AG04450 (cell line): ENCODE measurements around the gene AKAP5. TPM values are rescaled to one million over a fixed set of nuclear protein-coding genes. Genes with fewer than 3 reads are reported as not detected.

Experiments used
- CTCF ChIA-PET: fragments of 300-600, 350-600 bp; formaldehyde crosslinking; extraction: SDS; loops from one replicate; lab custom pipeline; 2022; ENCODE audit warnings: antibody characterized with exemption, inconsistent platforms; lab: Charles Lee
- POLR2A ChIA-PET: fragments of 350-600 bp; formaldehyde crosslinking; extraction: SDS; loops from one replicate; lab custom pipeline; 2021; ENCODE audit warnings: antibody characterized with exemption, inconsistent platforms; lab: Yijun Ruan, JAX
- DNase-seq: peaks from one replicate; pipeline ENCODE4 v3.0.0-alpha.2; 2011; ENCODE audit warnings: low read depth, low spot score
- H3K27ac ChIP-seq: one replicate; pipeline ENCODE4 v1.5.1; 2012; ENCODE audit warnings: low read depth, low read length, control low read depth
- H3K27me3 ChIP-seq: one replicate; pipeline ENCODE4 v1.6.0; 2012; ENCODE audit warnings: low read length; ENCODE audit not compliant: control insufficient read depth, insufficient read depth
- H3K4me3 ChIP-seq: 2 replicates; pipeline ENCODE4 v1.5.1; 2011; ENCODE audit warnings: mild to moderate bottlenecking, low read depth, low read length, control low read depth
- H3K9me3 ChIP-seq: 2 replicates; pipeline ENCODE4 v1.5.1; 2012; ENCODE audit warnings: low read length; ENCODE audit not compliant: control insufficient read depth, insufficient read depth
- CTCF ChIP-seq: IDR thresholded peaks from 2 replicates; pipeline ENCODE4 v1.5.1; 2011; ENCODE audit warnings: low read depth, low read length, control low read depth, inconsistent platforms
- polyA minus RNA-seq: library from RNA; depleted of rRNA, polyadenylated mRNA; stranded (reverse); fragments of >200 nt; gene quantifications from 2 replicates; pipeline ENCODE4 v1.2.3, GENCODE V29; 2011; rRNA and poly(A)+ RNA removed
- polyA plus RNA-seq: library from polyadenylated mRNA; depleted of rRNA; stranded (reverse); fragments of >200 nt; gene quantifications from 2 replicates; pipeline ENCODE4 v1.2.3, GENCODE V29; 2011; rRNA removed

The AKAP5 gene
- 0.58 and 0.77 TPM in 2 replicates for polyA plus RNA-seq
- 0.60 and 0.78 TPM in 2 replicates for polyA minus RNA-seq

GRCh38 chr14:64465191-64465822 is at the start of gene AKAP5:
AKAP5 (plus strand) TSS chr14:64465499; CDS start chr14:64468395, 2,896 bp downstream.
- Histone ChIP-seq H3K27ac (no peak within 1 kb of the TSS), H3K9me3 (no peaks in the 10 kb centered on the region), H3K27me3 (no peaks in the 10 kb centered on the region), H3K4me3 (peak within 1 kb of the TSS; percentile 76)
- CTCF ChIA-PET = interaction anchor here (0.6 to 2.5 kb wide), 5 partner anchors 14 to 300 kb away, joined by 3 to 11 read pairs (median 5); no protein-coding TSS in a partner anchor
- TF ChIP-seq CTCF = no peak
- POLR2A ChIA-PET = interaction anchor here (0.6 kb wide), 1 partner anchor 96 kb away, joined by 3 read pairs; no protein-coding TSS in a partner anchor
- DNase-seq = no peak

- DNase-seq = no peak
- Histone ChIP-seq H3K4me3 (no peak overlapping the region), H3K9me3 (no peaks in the 10 kb centered on the region), H3K27me3 (no peaks in the 10 kb centered on the region), H3K27ac (no peak overlapping the region)
- POLR2A ChIA-PET = no interaction called here
- TF ChIP-seq CTCF = no peak
- CTCF ChIA-PET = interaction anchor here (2.3 kb wide), 1 partner anchor 13 kb away, joined by 16 read pairs; no protein-coding TSS in a partner anchor
Observed at GRCh38 chr14:64416348-64416932, 48.9 kb upstream of the AKAP5 start.

GRCh38 chr14:64417055-64417770 is 48.1 kb upstream of the AKAP5 start:
- Histone ChIP-seq H3K9me3 (no peaks in the 10 kb centered on the region), H3K27me3 (no peaks in the 10 kb centered on the region), H3K4me3 (no peak overlapping the region), H3K27ac (no peak overlapping the region)
- no peak for TF ChIP-seq CTCF
- CTCF ChIA-PET = interaction anchor here (2.3 kb wide), 1 partner anchor 13 kb away, joined by 16 read pairs; no protein-coding TSS in a partner anchor
- POLR2A ChIA-PET = interaction anchor here (0.6 kb wide), 1 partner anchor 29 kb away, joined by 3 read pairs; the partner anchor contains the start of gene MTHFD1
- DNase-seq = no peak

- Histone ChIP-seq H3K4me3 (no peak overlapping the region), H3K9me3 (no peaks in the 10 kb centered on the region), H3K27ac (no peak overlapping the region), H3K27me3 (no peaks in the 10 kb centered on the region)
- no peak for TF ChIP-seq CTCF
- no peak for DNase-seq
- POLR2A ChIA-PET = interaction anchor here (0.6 kb wide), 1 partner anchor 30 kb away, joined by 3 read pairs; the partner anchor contains the start of gene MTHFD1
- CTCF ChIA-PET = interaction anchor here (2.3 kb wide), 1 partner anchor 12 kb away, joined by 16 read pairs; no protein-coding TSS in a partner anchor
Observed at GRCh38 chr14:64417771-64418125, 47.6 kb upstream of the AKAP5 start.
